GM19240 (cell line): ENCODE data around the gene RCSD1.

ENCODE experiments used
- DNase-seq: peaks from one replicate; pipeline ENCODE4 v3.0.0; 2011; ENCODE audit warnings: low spot score; ENCODE audit not compliant: insufficient read length

RCSD1 gene

GRCh38 chr1:167665469-167665868, 35.4 kb downstream of the RCSD1 start:
- no peak for DNase-seq

GRCh38 chr1:167666416-167666815, 36.4 kb downstream of the RCSD1 start:
- no peak for DNase-seq

- no peak for DNase-seq
Observed at GRCh38 chr1:167667536-167667935, 37.5 kb downstream of the RCSD1 start.

- DNase-seq = no peak
Observed at GRCh38 chr1:167668108-167668507, 38.1 kb downstream of the RCSD1 start.

- DNase-seq = no peak
Observed at GRCh38 chr1:167669209-167670124, 39.4 kb downstream of the RCSD1 start.

GRCh38 chr1:167670563-167670962, 40.5 kb downstream of the RCSD1 start:
- DNase-seq = no peak

GRCh38 chr1:167671727-167672511, 41.9 kb downstream of the RCSD1 start:
- no peak for DNase-seq

GRCh38 chr1:167672831-167673230, 42.8 kb downstream of the RCSD1 start:
- DNase-seq = no peak

GRCh38 chr1:167673265-167673664, 43.2 kb downstream of the RCSD1 start:
- no peak for DNase-seq

GRCh38 chr1:167674156-167674555, 44.1 kb downstream of the RCSD1 start:
- no peak for DNase-seq

GRCh38 chr1:167675440-167675839, 45.4 kb downstream of the RCSD1 start:
- DNase-seq = no peak

- no peak for DNase-seq
Observed at GRCh38 chr1:167676205-167676915, 46.3 kb downstream of the RCSD1 start.

GRCh38 chr1:167676916-167677848, 47.1 kb downstream of the RCSD1 start:
- DNase-seq = no peak

GRCh38 chr1:167678422-167678821, 48.4 kb downstream of the RCSD1 start:
- no peak for DNase-seq

GRCh38 chr1:167678838-167679237, 48.8 kb downstream of the RCSD1 start:
- no peak for DNase-seq

GRCh38 chr1:167679714-167680113, 49.7 kb downstream of the RCSD1 start:
- no peak for DNase-seq

- no peak for DNase-seq
Observed at GRCh38 chr1:167681024-167681423, 51.0 kb downstream of the RCSD1 start.

GRCh38 chr1:167681451-167682098, 51.5 kb downstream of the RCSD1 start:
- no peak for DNase-seq

GRCh38 chr1:167683226-167683625, 53.2 kb downstream of the RCSD1 start:
- no peak for DNase-seq
